ENCODE data around the gene PTPRD. TPM values are rescaled to one million over a fixed set of nuclear protein-coding genes. Genes with fewer than 3 reads are reported as not detected.
"Not testable (repeated sequence)": the region's sequence is repeated elsewhere in the genome, so short reads cannot be mapped to it uniquely, and the experiment has no call there.

Gene PTPRD
- total RNA-seq, 4 donors from 2014 or later, result 0.72 to 8.0 (median 3.0) TPM

DNA sequence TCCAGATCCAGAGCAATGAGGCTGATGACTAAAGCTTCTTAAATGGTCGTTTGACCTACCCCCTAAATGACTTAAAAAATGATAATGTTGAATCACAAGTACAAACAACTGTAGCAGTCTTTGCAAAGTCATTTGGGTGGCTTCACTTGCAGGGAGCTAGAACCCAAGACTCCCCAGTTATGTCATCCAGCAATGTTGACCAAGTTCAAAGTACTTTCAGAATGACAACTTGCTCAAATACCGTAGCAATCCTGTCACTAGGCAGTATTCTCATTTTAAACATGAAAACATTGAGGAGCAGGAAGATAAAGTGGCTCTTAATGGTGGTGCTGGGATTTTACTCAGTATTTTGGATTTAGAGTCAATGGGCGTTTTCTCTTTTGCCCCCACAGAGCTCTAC is 1596.2 kb downstream of the PTPRD start:
- no peak overlapping the region for H3K4me3 ChIP-seq (ENCODE audit: low read depth, poor library complexity, severe bottlenecking)
- intact Hi-C loops (cut with DNase I; ENCODE audit: low total_unique reads), result no loop called here
- no peak for TF ChIP-seq POLR2A (IDR thresholded peaks at IDR 0.05)
- TF ChIP-seq, protein P1, sequence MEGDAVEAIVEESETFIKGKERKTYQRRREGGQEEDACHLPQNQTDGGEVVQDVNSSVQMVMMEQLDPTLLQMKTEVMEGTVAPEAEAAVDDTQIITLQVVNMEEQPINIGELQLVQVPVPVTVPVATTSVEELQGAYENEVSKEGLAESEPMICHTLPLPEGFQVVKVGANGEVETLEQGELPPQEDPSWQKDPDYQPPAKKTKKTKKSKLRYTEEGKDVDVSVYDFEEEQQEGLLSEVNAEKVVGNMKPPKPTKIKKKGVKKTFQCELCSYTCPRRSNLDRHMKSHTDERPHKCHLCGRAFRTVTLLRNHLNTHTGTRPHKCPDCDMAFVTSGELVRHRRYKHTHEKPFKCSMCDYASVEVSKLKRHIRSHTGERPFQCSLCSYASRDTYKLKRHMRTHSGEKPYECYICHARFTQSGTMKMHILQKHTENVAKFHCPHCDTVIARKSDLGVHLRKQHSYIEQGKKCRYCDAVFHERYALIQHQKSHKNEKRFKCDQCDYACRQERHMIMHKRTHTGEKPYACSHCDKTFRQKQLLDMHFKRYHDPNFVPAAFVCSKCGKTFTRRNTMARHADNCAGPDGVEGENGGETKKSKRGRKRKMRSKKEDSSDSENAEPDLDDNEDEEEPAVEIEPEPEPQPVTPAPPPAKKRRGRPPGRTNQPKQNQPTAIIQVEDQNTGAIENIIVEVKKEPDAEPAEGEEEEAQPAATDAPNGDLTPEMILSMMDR (IDR thresholded peaks at IDR 0.05), result no peak
- DNase-seq (ENCODE audit: low spot score in 2 of 2), result no peak
- WGBS, 2 donors, result 64 to 68% methylated on average over 3 of the region's 3 CpGs

DNA sequence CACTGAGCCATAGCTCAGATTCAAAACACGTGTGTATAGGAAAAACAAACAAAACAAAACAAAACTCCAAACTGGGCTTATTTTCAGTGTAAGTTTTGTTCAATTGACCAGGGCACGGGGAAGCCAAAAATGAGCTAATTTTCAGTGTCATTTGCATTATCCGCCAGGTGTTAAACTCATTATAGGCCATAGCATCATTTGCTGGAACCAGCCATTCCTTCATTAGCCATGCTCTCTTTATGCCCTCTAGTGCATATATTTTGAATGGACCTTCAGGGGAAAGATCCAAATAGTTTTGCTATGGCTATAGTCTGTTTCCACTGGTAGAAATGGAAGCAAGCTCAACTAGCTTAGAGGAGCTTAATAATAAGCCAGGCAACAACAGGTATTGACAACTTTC is 1608.0 kb downstream of the PTPRD start:
- 60 to 75% methylated on average over 3 of the region's 3 CpGs for WGBS, 2 donors
- DNase-seq (ENCODE audit: low spot score in 2 of 2), result no peak
- intact Hi-C loops (cut with DNase I; ENCODE audit: low total_unique reads), result no loop called here
- H3K4me3 ChIP-seq (ENCODE audit: low read depth, poor library complexity, severe bottlenecking), result no peak overlapping the region
- TF ChIP-seq, protein P1 (IDR thresholded peaks at IDR 0.05), result no peak
- TF ChIP-seq POLR2A (IDR thresholded peaks at IDR 0.05), result no peak

DNA sequence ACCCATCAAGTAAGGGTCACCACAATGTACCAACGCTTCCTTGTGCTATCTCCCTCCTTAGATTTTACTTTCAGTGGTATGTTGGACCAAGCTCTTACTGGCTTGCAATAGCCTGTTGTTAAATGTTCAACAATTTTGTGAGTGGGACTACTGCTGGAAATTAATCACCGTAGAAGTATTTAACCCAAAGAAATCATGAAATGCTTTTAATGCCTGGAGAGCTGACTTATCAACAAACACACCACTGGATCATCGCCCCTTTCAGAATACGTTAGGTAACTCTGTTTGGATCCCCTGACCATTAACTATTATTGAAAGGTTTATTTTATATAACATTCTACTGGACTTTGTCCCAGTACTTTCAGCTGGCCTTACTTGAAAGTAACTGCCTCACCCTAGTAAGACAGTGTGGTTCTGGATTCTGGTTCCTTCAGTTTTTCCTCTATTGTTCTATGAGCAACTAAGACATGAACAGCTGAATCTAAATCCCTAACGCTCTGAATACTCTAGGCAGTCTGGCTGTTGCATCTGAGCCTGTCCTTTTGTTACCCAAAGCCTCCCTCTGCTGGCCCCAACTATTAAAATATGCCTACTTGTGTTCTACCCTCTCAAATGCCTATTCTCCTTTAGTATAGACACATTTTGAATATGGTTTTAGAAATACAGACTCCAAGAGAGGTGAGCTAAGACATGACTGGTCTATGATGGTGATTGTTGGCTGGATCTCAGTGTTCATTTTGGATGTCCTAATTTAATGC is 1609.8 kb downstream of the PTPRD start:
- intact Hi-C loops (cut with DNase I; ENCODE audit: low total_unique reads), result no loop called here
- DNase-seq (ENCODE audit: low spot score in 2 of 2), result no peak
- 77 to 78% methylated on average over 5 of the region's 5 CpGs for WGBS, 2 donors
- H3K4me3 ChIP-seq (ENCODE audit: low read depth, poor library complexity, severe bottlenecking), result no peak overlapping the region
- no peak for TF ChIP-seq POLR2A (IDR thresholded peaks at IDR 0.05)
- TF ChIP-seq, protein P1 (IDR thresholded peaks at IDR 0.05), result no peak

DNA sequence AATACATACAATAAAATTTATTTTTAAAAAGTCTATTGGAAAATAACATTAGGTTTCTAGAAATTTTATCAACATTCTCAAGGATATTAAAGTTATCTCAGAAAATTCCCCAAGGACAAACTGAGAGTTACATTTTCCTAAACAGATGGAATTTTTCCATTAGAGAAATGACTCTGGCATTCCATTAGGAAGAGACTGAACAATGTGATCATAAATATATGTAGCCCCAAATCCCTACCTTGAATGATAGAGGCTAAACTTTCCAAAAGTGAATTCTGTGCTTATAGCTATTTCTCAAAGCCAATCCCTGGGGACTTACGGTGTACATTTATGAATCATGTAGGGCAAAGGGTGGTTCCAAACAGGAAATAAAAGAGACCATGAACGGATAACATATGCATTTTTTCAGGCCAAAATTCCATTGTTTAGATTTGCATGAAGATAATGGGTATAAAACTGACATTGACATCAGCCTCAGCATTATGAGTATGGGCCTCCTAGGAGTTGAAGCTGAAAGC is 1632.2 kb downstream of the PTPRD start:
- no peak overlapping the region for H3K4me3 ChIP-seq (ENCODE audit: low read depth, poor library complexity, severe bottlenecking)
- TF ChIP-seq, protein P1 (IDR thresholded peaks at IDR 0.05), result no peak
- TF ChIP-seq POLR2A (IDR thresholded peaks at IDR 0.05), result no peak
- WGBS, 2 donors, result 45 to 56% methylated on average over 2 of the region's 2 CpGs
- intact Hi-C loops (cut with DNase I; ENCODE audit: low total_unique reads), result no loop called here
- no peak for DNase-seq (ENCODE audit: low spot score in 2 of 2)

DNA sequence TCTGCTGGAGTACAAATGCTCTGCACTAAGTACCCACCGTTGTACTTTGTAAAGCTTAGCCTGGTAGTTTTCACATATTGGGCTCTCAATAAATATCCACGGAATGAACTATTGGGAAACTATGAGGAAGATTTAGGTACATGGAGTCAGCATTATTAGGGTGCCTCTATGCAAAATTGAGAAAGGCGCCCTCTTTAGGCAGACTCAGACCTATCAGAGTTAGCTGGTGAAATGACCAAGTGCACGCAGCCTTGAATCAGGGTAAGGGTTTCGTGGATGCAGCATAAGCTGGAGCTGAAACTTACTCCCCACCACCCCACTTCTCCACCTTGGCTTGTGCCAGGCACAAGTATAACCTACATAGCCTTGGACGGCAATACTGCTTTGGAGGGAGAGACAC is 1634.5 kb downstream of the PTPRD start:
- no peak for TF ChIP-seq POLR2A (IDR thresholded peaks at IDR 0.05)
- TF ChIP-seq, protein P1 (IDR thresholded peaks at IDR 0.05), result no peak
- 90 to 97% methylated on average over 6 of the region's 6 CpGs for whole genome bisulfite sequencing, 2 donors
- intact Hi-C loops (cut with DNase I; ENCODE audit: low total_unique reads), result no loop called here
- H3K4me3 ChIP-seq (ENCODE audit: low read depth, poor library complexity, severe bottlenecking), result no peak overlapping the region
- DNase-seq (ENCODE audit: low spot score in 2 of 2), result no peak

DNA sequence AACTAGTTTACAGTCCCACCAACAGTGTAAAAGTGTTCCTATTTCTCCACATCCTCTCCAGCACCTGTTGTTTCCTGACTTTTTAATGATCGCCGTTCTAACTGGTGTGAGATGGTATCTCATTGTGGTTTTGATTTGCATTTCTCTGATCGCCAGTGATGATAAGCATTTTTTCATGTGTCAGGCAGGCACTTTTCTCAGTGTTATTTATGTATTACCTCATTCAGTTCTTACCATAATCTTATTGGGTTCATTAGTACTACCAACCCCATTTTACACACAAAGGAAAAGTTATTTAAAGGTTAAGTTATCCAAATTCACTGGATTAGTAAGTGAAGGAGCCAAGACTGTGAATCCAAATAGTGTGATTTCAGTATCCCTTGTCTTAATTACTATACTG is 1644.5 kb downstream of the PTPRD start:
- intact Hi-C loops (cut with DNase I; ENCODE audit: low total_unique reads); H3K4me3 ChIP-seq (ENCODE audit: low read depth, poor library complexity, severe bottlenecking); DNase-seq (ENCODE audit: low spot score in 2 of 2): not testable (repeated sequence)
- 32 to 57% methylated on average over 3 of the region's 3 CpGs for WGBS, 2 donors
